Fibroblast of skin of left biceps (primary cell): ENCODE results near the gene BLOC1S4.

Experiments used
- DNase-seq, 2 experiments: peaks; one replicate each; pipeline ENCODE4 v3.0.0-alpha.2; 2013; ENCODE audit warnings: low read depth in 2 of 2

The BLOC1S4 gene

GRCh38 chr4:6692379-6692778 lies 23.6 kb upstream of the BLOC1S4 start:
- no peak for DNase-seq

- DNase-seq = peak in 1 of 2 experiments; percentile 23
Observed at GRCh38 chr4:6692806-6693205, 23.2 kb upstream of the BLOC1S4 start.

- DNase-seq = no peak
Observed at GRCh38 chr4:6693231-6694176, 22.5 kb upstream of the BLOC1S4 start, which contains the start of gene S100P. Gene S100P, plus strand, starts transcription at chr4:6693878. Its CDS starts 55 bp downstream, at chr4:6693933.

GRCh38 chr4:6694177-6694901 lies 21.6 kb upstream of the BLOC1S4 start:
- DNase-seq = no peak

GRCh38 chr4:6695660-6696610 lies 20.0 kb upstream of the BLOC1S4 start:
- no peak for DNase-seq

GRCh38 chr4:6696611-6697010 lies 19.4 kb upstream of the BLOC1S4 start:
- no peak for DNase-seq

GRCh38 chr4:6697131-6697530 lies 18.8 kb upstream of the BLOC1S4 start:
- DNase-seq = no peak

- no peak for DNase-seq
Observed at GRCh38 chr4:6699388-6699787, 16.6 kb upstream of the BLOC1S4 start.

- DNase-seq = no peak
Observed at GRCh38 chr4:6699903-6700302, 16.1 kb upstream of the BLOC1S4 start.

- DNase-seq = no peak
Observed at GRCh38 chr4:6701371-6701770, 14.6 kb upstream of the BLOC1S4 start.

GRCh38 chr4:6702761-6703160 lies 13.2 kb upstream of the BLOC1S4 start:
- DNase-seq = no peak

- DNase-seq = no peak
Observed at GRCh38 chr4:6703786-6704185, 12.2 kb upstream of the BLOC1S4 start.

GRCh38 chr4:6705646-6706045 lies 10.3 kb upstream of the BLOC1S4 start:
- no peak for DNase-seq

GRCh38 chr4:6706173-6706572 lies 9.8 kb upstream of the BLOC1S4 start:
- DNase-seq = no peak

GRCh38 chr4:6709230-6710114 lies 6.5 kb upstream of the BLOC1S4 start, which contains the start of gene MRFAP1L1:
Gene MRFAP1L1, minus strand, starts transcription at chr4:6709865. Its CDS starts 236 bp downstream, at chr4:6709629.
- DNase-seq = peak; percentile 91

- no peak for DNase-seq
Observed at GRCh38 chr4:6710282-6710681, 5.7 kb upstream of the BLOC1S4 start.

GRCh38 chr4:6710996-6711395 lies 5.0 kb upstream of the BLOC1S4 start:
- DNase-seq = no peak

GRCh38 chr4:6714954-6715353 lies 1.0 kb upstream of the BLOC1S4 start:
- DNase-seq = no peak

- DNase-seq = no peak
Observed at GRCh38 chr4:6715704-6716017, 313 bp upstream of the BLOC1S4 start.

- no peak for DNase-seq
Observed at GRCh38 chr4:6716958-6717655, 1.1 kb downstream of the BLOC1S4 start.
